Astrocyte (in vitro differentiated cells and primary cell): ENCODE data around the gene NUP210.
"Not testable (repeated sequence)": the region's sequence is repeated elsewhere in the genome, so short reads cannot be mapped to it uniquely, and the experiment has no call there.

ENCODE experiments used
- EZH2 ChIP-seq: IDR thresholded peaks from 2 replicates; pipeline ENCODE4 v1.6.1; 2012; ENCODE audit warnings: mild to moderate bottlenecking, low read length, inconsistent platforms; ENCODE audit not compliant: insufficient read depth
- TF ChIP-seq, protein P1 (sequence below): IDR thresholded peaks from 2 replicates; pipeline ENCODE4 v1.5.1; 2011; ENCODE audit warnings: low read depth, mild to moderate bottlenecking, inconsistent platforms, low read length, moderate library complexity; ENCODE audit not compliant: insufficient read depth

DNA sequence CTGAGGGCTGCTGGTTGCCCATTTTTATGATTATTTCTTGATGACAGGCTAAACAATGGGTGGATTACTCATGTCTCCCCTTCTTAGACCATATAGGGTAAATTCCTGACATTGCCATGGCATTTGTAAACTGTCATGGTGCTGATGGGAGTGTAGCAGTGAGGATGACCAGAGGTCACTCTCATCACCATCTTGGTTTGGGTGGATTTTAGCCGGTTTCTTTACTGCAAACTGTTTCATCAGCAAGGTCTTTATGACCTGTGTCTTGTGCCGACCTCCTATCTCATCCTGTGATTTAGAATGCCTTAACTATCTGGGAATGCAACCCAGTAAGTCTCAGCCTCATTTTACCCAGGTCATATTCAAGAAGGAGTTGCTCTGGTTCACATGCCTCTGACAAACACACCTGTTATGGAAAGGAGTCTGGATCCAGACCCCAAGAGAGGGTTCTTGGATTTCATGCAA, 10.3 kb upstream of the NUP210 start:
- TF ChIP-seq, protein P1, sequence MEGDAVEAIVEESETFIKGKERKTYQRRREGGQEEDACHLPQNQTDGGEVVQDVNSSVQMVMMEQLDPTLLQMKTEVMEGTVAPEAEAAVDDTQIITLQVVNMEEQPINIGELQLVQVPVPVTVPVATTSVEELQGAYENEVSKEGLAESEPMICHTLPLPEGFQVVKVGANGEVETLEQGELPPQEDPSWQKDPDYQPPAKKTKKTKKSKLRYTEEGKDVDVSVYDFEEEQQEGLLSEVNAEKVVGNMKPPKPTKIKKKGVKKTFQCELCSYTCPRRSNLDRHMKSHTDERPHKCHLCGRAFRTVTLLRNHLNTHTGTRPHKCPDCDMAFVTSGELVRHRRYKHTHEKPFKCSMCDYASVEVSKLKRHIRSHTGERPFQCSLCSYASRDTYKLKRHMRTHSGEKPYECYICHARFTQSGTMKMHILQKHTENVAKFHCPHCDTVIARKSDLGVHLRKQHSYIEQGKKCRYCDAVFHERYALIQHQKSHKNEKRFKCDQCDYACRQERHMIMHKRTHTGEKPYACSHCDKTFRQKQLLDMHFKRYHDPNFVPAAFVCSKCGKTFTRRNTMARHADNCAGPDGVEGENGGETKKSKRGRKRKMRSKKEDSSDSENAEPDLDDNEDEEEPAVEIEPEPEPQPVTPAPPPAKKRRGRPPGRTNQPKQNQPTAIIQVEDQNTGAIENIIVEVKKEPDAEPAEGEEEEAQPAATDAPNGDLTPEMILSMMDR = not testable (repeated sequence)
- TF ChIP-seq EZH2 = not testable (repeated sequence)
